Measurements from ENCODE around the gene IFNGR2.
A peak's percentile ranks its signal among the peaks of the same experiment; 100 is the strongest.
"Not testable (repeated sequence)": the region's sequence is repeated elsewhere in the genome, so short reads cannot be mapped to it uniquely, and the experiment has no call there.

The IFNGR2 gene, protein sequence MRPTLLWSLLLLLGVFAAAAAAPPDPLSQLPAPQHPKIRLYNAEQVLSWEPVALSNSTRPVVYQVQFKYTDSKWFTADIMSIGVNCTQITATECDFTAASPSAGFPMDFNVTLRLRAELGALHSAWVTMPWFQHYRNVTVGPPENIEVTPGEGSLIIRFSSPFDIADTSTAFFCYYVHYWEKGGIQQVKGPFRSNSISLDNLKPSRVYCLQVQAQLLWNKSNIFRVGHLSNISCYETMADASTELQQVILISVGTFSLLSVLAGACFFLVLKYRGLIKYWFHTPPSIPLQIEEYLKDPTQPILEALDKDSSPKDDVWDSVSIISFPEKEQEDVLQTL

GRCh38 chr21:33403128-33403785 is at the start of gene IFNGR2:
Gene IFNGR2 (plus strand): TSS chr21:33403413. CDS start chr21:33403544, 131 bp downstream.
- DNase-seq: peak; percentile 31

- DNase-seq: no peak
Measured at GRCh38 chr21:33355355-33355754, 47.9 kb upstream of the IFNGR2 start.

DNA sequence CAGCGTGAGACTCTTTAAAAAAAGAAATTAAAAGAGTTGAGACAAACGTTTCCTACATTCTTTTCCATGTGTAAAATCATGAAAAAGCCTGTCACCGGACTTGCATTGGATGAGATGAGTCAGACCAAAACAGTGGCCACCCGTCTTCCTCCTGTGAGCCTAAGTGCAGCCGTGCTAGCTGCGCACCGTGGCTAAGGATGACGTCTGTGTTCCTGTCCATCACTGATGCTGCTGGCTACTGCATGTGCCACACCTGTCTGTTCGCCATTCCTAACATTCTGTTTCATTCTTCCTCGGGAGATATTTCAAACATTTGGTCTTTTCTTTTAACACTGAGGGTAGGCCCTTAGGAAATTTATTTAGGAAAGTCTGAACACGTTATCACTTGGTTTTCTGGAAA is 47.2 kb upstream of the IFNGR2 start:
- DNase-seq: no peak

- no peak for DNase-seq
Measured at GRCh38 chr21:33357177-33357576, 46.0 kb upstream of the IFNGR2 start.

GRCh38 chr21:33359446-33359845 is 43.8 kb upstream of the IFNGR2 start:
- no peak for DNase-seq

- DNase-seq: no peak
Measured at GRCh38 chr21:33360281-33360680, 42.9 kb upstream of the IFNGR2 start.

DNA sequence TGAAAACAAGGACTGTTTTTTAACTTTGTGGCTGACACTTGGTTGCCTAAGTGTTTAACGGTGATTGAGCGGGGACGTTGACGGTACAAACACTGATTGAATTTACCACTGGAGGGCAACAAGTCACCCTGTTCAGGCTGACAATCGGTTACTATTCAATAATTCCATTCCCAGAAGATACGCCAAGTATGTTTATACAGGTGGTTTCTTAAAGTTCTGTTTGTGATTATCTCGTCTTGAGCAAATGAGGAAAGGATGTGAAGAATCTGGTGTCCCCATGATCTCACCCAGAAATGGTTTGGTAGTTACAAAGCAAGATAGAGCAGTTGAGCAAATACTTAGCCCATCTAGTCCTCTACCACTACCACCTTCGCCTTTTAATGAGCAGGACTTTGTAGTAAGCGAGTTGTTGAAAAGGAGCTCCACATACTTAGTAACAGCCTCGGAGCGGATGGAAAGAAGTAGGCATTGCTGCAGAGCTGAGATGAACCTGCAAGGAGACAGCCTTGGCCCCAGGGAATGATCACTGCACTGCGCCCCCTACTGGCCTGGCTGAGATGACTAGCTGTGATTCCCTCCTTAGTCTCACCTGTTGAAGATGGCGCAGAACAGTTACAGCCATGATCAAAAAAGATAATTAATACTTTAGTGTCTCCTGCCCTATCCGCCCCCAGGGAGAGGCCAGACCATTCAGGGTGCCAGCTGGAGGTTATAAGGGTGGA is 42.2 kb upstream of the IFNGR2 start:
- DNase-seq: peak; percentile 93

- DNase-seq: peak; percentile 54
Measured at GRCh38 chr21:33362044-33362555, 41.1 kb upstream of the IFNGR2 start.

GRCh38 chr21:33363911-33364609 is 39.2 kb upstream of the IFNGR2 start:
- not testable (repeated sequence) for DNase-seq

GRCh38 chr21:33364830-33365229 is 38.4 kb upstream of the IFNGR2 start:
- no peak for DNase-seq

GRCh38 chr21:33367309-33367973 is 35.8 kb upstream of the IFNGR2 start:
- no peak for DNase-seq

- no peak for DNase-seq
Measured at GRCh38 chr21:33368124-33368523, 35.1 kb upstream of the IFNGR2 start.

DNA sequence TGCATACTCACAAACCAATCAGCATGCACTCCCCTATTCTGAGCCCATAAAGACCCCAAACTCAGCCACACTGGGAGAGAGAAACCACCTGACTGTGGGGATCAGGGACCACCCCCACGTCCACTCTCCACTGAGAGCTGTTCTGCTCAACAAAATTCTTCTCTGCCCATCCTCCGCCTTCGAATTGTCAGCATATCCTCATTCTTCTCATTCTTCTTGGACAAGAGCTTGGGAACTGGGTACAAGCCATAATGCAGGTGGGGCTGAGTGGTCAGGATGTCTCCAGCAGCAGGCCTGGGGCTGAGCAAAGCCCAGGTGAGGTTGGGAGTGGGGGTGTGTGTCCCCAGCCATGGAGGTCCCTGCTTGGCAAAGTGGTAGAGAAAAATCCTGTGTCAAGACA is 34.6 kb upstream of the IFNGR2 start:
- no peak for DNase-seq

- no peak for DNase-seq
Measured at GRCh38 chr21:33369586-33369985, 33.6 kb upstream of the IFNGR2 start.

GRCh38 chr21:33370305-33370704 is 32.9 kb upstream of the IFNGR2 start:
- no peak for DNase-seq

GRCh38 chr21:33371366-33371765 is 31.8 kb upstream of the IFNGR2 start:
- no peak for DNase-seq

DNA sequence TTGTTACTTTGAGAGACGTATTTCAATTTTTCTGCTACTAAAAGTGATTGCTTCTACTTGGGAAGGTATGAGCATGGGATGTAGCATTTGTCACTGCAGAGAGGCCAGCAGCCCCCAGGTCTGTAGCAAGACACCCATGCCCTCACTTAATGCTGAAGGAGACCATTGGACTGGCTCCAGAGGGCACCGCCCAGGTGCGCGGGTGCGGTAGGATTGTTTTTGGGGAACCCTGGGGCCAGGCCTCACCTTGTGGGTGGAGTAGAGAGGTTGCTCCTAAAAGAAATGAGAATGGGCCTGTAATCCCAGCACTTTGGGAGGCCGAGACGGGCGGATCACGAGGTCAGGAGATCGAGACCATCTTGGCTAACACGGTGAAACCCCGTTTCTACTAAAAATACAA is 30.6 kb upstream of the IFNGR2 start:
- DNase-seq: no peak

GRCh38 chr21:33373451-33373850 is 29.8 kb upstream of the IFNGR2 start:
- no peak for DNase-seq

DNA sequence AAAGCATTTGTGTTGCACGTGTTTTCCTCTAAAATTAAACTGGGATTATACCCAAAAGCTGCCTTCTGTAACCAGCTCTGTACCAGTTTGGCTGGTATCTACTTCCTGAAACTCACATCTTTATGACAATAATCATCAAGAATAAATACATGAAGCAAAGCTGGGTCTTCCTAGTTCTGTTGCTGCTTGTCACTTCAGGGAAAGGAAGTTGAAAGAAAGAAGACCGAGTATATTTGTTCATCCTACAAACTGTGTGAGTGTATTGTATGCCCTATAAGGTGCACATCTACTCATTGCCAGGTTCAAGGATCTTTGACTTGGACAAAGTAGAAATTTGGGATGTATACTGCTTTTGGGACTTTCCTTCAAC is 29.1 kb upstream of the IFNGR2 start:
- no peak for DNase-seq

DNA sequence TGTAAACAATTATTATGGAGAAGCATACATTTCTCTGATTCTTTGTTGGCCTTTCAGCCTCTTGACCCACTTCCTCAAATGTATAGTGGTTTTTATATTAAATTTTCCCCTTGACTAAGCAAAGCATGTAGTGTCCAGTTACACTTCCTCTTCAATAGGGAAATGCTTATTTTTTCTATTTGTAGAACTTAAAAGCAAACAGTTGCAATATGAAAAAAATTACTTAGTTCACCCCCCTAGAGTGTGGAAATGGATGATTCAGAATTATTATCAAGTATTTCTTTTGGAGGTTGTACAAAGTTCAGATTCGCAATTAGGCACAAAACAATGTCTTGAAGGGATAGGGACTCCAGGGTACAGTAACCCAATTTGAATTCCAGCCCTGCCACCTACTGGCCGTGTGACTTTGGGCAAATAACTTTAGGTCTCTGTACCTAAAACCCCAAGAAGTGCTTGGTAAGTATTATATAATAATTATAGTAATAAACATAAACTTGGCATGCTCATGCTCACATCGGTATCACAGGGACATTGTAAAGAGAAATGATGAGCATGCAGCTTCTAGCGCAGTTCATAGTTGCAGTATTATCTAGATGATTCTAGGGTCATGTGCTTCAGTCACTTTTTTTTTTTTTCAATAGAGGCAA is 28.6 kb upstream of the IFNGR2 start:
- DNase-seq: peak; percentile 64

DNA sequence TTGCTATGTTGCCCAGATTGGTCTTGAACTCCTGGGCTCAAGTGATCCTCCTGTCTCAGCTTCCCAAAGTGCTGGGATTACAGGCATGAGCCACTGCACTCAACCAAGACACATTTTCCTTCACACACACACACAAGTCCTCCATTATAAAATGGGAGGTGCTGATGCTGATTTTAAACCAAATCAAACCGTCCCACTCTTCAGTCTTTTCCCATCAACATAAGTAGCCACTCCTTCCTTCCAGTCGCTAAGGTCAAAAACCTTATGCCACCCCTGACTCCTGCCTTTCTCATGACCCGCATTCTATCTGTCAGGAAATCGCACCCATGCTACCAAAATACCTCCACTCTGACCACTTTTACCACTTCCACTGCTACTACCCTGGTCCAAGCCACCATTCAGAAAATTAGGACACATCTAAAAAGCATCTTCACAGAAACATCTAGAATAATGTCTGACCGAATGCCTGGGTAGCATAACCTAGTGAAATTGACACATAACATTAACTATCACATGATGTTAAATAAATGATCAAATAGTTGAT is 28.0 kb upstream of the IFNGR2 start:
- no peak for DNase-seq

Data from activated CD4-positive, alpha-beta T cell treated with anti-CD3 and anti-CD28 coated beads for 48 hours (primary cell).